Measurements from ENCODE around the gene KAZN. TPM values are rescaled to one million over a fixed set of nuclear protein-coding genes. Genes with fewer than 3 reads are reported as not detected.

Gene KAZN
- total RNA-seq, 2 donors from 2014 or later, result 9.8 to 12.2 TPM

DNA sequence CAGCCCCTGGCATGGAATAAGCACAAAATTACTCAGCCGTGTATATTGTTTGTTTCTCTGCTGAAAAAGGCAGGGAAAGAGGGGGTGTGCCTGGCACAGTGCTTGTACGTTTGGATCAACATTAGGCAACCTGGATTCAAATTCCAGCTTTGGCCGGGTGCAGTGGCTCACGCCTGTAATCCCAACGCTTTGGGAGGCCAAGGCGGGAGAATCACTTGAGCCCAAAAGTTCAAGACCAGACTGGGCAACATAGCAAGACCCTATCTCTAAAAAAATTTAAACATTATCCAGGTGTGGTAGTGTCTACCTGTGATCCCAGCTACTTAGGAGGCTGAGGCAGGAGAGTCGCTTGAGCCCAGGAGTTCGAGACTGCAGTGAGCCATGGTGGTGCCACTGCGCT is 402.2 kb downstream of the KAZN start:
- H3K9me3 ChIP-seq, result no peaks in the 10 kb centered on the region
- no peak overlapping the region for H3K4me3 ChIP-seq
- no peaks in the 10 kb centered on the region for H3K36me3 ChIP-seq
- no peak overlapping the region for H3K9ac ChIP-seq (ENCODE audit: low read depth in 2 of 2, low read length in 2 of 2)
- TF ChIP-seq, protein P1, sequence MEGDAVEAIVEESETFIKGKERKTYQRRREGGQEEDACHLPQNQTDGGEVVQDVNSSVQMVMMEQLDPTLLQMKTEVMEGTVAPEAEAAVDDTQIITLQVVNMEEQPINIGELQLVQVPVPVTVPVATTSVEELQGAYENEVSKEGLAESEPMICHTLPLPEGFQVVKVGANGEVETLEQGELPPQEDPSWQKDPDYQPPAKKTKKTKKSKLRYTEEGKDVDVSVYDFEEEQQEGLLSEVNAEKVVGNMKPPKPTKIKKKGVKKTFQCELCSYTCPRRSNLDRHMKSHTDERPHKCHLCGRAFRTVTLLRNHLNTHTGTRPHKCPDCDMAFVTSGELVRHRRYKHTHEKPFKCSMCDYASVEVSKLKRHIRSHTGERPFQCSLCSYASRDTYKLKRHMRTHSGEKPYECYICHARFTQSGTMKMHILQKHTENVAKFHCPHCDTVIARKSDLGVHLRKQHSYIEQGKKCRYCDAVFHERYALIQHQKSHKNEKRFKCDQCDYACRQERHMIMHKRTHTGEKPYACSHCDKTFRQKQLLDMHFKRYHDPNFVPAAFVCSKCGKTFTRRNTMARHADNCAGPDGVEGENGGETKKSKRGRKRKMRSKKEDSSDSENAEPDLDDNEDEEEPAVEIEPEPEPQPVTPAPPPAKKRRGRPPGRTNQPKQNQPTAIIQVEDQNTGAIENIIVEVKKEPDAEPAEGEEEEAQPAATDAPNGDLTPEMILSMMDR (IDR thresholded peaks at IDR 0.05), result no peak
- intact Hi-C loops (cut with DNase I), result no loop called here
- H3K4me1 ChIP-seq, result no peaks in the 10 kb centered on the region
- DNase-seq, result no peak
- no peaks in the 10 kb centered on the region for H3K27me3 ChIP-seq
- no peak overlapping the region for H3K27ac ChIP-seq

DNA sequence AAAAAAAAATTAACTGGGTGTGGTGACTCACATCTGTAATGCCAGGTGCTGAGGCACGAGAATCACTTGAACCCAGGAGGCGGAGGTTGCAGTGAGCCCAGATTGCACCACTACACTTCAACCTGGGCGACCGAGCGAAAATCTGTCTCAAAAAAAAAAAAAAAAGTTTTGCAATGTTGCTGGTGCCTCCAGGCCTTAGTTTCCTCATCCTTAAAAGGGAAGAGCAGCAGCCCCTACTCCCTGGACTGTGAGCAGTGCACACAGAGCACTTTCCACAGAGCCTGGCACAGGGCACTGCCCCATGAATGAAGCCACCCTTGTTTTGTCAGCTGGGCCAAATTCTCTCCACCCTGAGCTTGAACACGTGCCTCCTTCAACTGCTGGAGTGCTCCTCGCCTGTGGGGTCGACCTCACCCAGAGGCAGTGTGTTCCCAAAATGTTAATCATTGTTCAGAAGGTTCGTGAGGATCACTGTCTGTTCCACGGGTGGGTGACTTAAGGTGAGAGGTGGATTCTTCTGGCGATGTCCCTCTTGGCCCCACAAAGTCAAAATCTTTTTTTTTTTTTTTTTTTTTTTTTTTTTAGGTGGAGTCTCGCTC is 402.9 kb downstream of the KAZN start:
- DNase-seq, result no peak
- H3K9ac ChIP-seq (ENCODE audit: low read depth in 2 of 2, low read length in 2 of 2), result no peak overlapping the region
- TF ChIP-seq, protein P1 (IDR thresholded peaks at IDR 0.05), result no peak
- H3K9me3 ChIP-seq, result no peaks in the 10 kb centered on the region
- H3K36me3 ChIP-seq, result no peaks in the 10 kb centered on the region
- no peaks in the 10 kb centered on the region for H3K4me1 ChIP-seq
- no peak overlapping the region for H3K4me3 ChIP-seq
- no peak overlapping the region for H3K27ac ChIP-seq
- intact Hi-C loops (cut with DNase I), result no loop called here
- no peaks in the 10 kb centered on the region for H3K27me3 ChIP-seq

DNA sequence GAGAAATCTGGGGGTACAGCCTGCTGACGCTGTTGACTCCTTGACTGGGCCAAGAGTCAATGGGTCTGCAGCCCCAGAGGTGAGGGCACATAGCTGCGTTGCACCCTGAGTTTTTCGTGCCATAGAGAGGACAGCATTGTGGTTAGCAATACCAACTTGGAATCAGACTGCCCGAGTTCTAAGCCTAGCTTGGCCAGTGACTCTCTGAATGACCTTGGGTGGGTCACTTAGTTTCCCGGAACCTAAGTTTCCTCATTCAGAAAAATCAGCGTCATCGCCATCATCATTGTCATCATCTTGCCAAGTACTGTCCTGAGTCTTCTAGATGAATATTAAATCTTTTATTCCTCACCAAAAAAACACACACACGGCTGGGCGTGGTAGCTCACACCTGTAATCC is 403.8 kb downstream of the KAZN start:
- H3K9me3 ChIP-seq, result no peaks in the 10 kb centered on the region
- no peaks in the 10 kb centered on the region for H3K4me1 ChIP-seq
- H3K4me3 ChIP-seq, result no peak overlapping the region
- no peak overlapping the region for H3K9ac ChIP-seq (ENCODE audit: low read depth in 2 of 2, low read length in 2 of 2)
- intact Hi-C loops (cut with DNase I), result no loop called here
- H3K27ac ChIP-seq, result no peak overlapping the region
- DNase-seq, result no peak
- no peaks in the 10 kb centered on the region for H3K36me3 ChIP-seq
- TF ChIP-seq, protein P1 (IDR thresholded peaks at IDR 0.05), result no peak
- H3K27me3 ChIP-seq, result no peaks in the 10 kb centered on the region

DNA sequence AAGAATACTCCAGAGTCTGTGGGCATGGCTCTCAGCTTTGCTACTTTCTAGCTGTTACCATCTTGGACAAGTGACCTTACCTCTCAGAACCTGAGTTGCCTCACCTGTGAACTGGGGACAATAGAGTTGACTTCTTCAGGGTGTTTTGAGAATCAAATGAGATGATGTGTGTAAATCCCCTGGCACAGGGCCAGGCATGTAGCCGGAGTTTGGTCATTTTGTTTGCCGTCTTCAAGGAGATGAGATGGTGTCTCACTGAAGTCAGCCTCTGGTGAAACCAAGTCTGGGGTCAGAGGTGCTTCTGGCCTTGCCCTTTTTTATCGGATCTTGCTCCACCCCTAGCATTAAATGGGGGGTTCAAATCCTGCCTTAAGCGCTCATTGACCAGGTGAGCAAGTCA is 405.9 kb downstream of the KAZN start:
- H3K36me3 ChIP-seq, result no peaks in the 10 kb centered on the region
- intact Hi-C loops (cut with DNase I), result no loop called here
- TF ChIP-seq, protein P1 (IDR thresholded peaks at IDR 0.05), result no peak
- H3K27ac ChIP-seq, result no peak overlapping the region
- no peak overlapping the region for H3K9ac ChIP-seq (ENCODE audit: low read depth in 2 of 2, low read length in 2 of 2)
- DNase-seq, result no peak
- H3K27me3 ChIP-seq, result no peaks in the 10 kb centered on the region
- H3K9me3 ChIP-seq, result no peaks in the 10 kb centered on the region
- no peak overlapping the region for H3K4me3 ChIP-seq
- no peaks in the 10 kb centered on the region for H3K4me1 ChIP-seq

DNA sequence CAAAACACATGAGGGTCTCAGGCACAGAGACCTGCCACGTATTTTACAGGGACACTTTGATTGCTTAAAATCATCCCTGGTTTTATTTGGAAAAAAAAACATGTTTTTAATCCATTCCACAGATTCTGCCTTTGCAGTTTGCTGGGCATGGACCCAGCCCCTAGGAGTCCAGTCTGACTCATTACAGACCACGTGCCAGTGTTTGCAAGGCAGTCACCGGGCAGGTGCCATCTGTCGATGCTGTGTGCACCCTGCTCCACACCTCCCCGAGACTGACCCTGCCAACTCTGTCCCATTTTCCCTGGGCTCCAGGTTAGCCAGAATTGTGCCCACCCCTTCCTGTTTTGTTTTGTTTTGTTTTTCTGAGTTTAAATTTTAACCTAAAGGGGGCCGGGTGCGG is 406.6 kb downstream of the KAZN start:
- H3K27me3 ChIP-seq, result no peaks in the 10 kb centered on the region
- DNase-seq, result no peak

More for the DNA sequence above, 406.6 kb downstream of the KAZN start:
- no peaks in the 10 kb centered on the region for H3K9me3 ChIP-seq
- H3K9ac ChIP-seq (ENCODE audit: low read depth in 2 of 2, low read length in 2 of 2), result no peak overlapping the region
- TF ChIP-seq, protein P1 (IDR thresholded peaks at IDR 0.05), result no peak
- H3K4me1 ChIP-seq, result no peaks in the 10 kb centered on the region
- H3K36me3 ChIP-seq, result no peaks in the 10 kb centered on the region
- intact Hi-C loops (cut with DNase I), result no loop called here
- H3K4me3 ChIP-seq, result no peak overlapping the region
- no peak overlapping the region for H3K27ac ChIP-seq

Data from colonic mucosa (tissue), 4 donors.